Loucy (cell line): ENCODE results near the gene NKAIN4.

Experiments used
- H2AFZ ChIP-seq: fragments of 200-600 bp; sonication (generic); 2 replicates; pipeline ENCODE4 v1.6.0; 2016; ENCODE audit warnings: antibody characterized with exemption, mild to moderate bottlenecking, low read length, moderate library complexity
- H3F3A ChIP-seq: fragments of 200-600 bp; 2 replicates; pipeline ENCODE4 v1.6.0; 2016; ENCODE audit warnings: antibody characterized with exemption, low read depth, mild to moderate bottlenecking
- H3K27me3 ChIP-seq: fragments of 200-600 bp; sonication (generic); 2 replicates; pipeline ENCODE4 v1.6.1; 2014; ENCODE audit warnings: low read length, mild to moderate bottlenecking; ENCODE audit not compliant: insufficient read depth, poor library complexity, severe bottlenecking
- H3K36me3 ChIP-seq: fragments of 200-600 bp; sonication (generic); 2 replicates; pipeline ENCODE4 v1.6.1; 2016; ENCODE audit warnings: low read length; ENCODE audit not compliant: insufficient read depth
- H3K4me1 ChIP-seq: fragments of 200-600 bp; sonication (generic); 2 replicates; pipeline ENCODE4 v1.5.1; 2014; ENCODE audit warnings: low read length, mild to moderate bottlenecking; ENCODE audit not compliant: insufficient read depth, poor library complexity, severe bottlenecking
- H3K4me2 ChIP-seq: fragments of 200-600 bp; sonication (generic); 2 replicates; pipeline ENCODE4 v1.6.0; 2014; ENCODE audit warnings: antibody characterized with exemption, low read length, low read depth, mild to moderate bottlenecking; ENCODE audit not compliant: poor library complexity, severe bottlenecking
- H3K4me3 ChIP-seq: fragments of 200-600 bp; sonication (generic); 2 replicates; pipeline ENCODE4 v1.5.1; 2014; ENCODE audit warnings: low read length, mild to moderate bottlenecking, mixed read lengths; ENCODE audit not compliant: poor library complexity, severe bottlenecking
- H3K79me2 ChIP-seq: fragments of 200-600 bp; sonication (generic); 2 replicates; pipeline ENCODE4 v1.6.1; 2014; ENCODE audit warnings: low read length; ENCODE audit not compliant: insufficient read depth
- H3K9ac ChIP-seq: fragments of 200-600 bp; sonication (generic); 2 replicates; pipeline ENCODE4 v1.6.0; 2014; ENCODE audit warnings: mild to moderate bottlenecking, low read depth, low read length, moderate library complexity; ENCODE audit not compliant: poor library complexity, severe bottlenecking
- H3K9me2 ChIP-seq: fragments of 200-600 bp; sonication (generic); replicated peaks from 2 replicates; pipeline ENCODE4 v1.6.1; 2016; ENCODE audit warnings: low read depth, low read length, mixed read lengths
- H3K9me3 ChIP-seq: fragments of 200-600 bp; sonication (generic); 2 replicates; pipeline ENCODE4 v1.6.1; 2014; ENCODE audit warnings: mild to moderate bottlenecking, antibody characterized with exemption, low read length, low read depth; ENCODE audit not compliant: insufficient read depth
- H4K20me1 ChIP-seq: fragments of 200-600 bp; sonication (generic); 2 replicates; pipeline ENCODE4 v1.6.0; 2014; ENCODE audit warnings: antibody characterized with exemption, low read length, mild to moderate bottlenecking; ENCODE audit not compliant: insufficient read depth, poor library complexity, severe bottlenecking
- CTCF ChIP-seq: fragments of 200-600 bp; sonication (generic); conservative IDR thresholded peaks from 2 replicates; pipeline ENCODE4 v1.5.1; 2014; ENCODE audit warnings: mild to moderate bottlenecking, antibody characterized with exemption, low read length
- EZH2phosphoT487 ChIP-seq: fragments of 200-600 bp; IDR thresholded peaks from 2 replicates; pipeline ENCODE4 v1.6.1; 2018; ENCODE audit warnings: antibody characterized with exemption, mild to moderate bottlenecking, moderate library complexity, borderline replicate concordance

NKAIN4 gene

GRCh38 chr20:63238514-63239125, 15.6 kb downstream of the NKAIN4 start:
- Histone ChIP-seq H3K4me2 (peak overlapping the region; percentile 64), H4K20me1 (no peaks in the 10 kb centered on the region), H2AFZ (no peak overlapping the region; the same call in 1 of the 2 replicates), H3K9me3 (no peaks in the 10 kb centered on the region), H3K9ac (peak overlapping the region; percentile 60), H3F3A (no peaks in the 10 kb centered on the region), H3K9me2 (no peaks in the 10 kb centered on the region), H3K36me3 (no peaks in the 10 kb centered on the region), H3K79me2 (no peaks in the 10 kb centered on the region), H3K27me3 (no peaks in the 10 kb centered on the region), H3K4me3 (peak overlapping the region; percentile 29), H3K4me1 (peaks cover 3% of the 10 kb centered on the region)
- TF ChIP-seq EZH2phosphoT487 (no peak), CTCF (peak; percentile 50)

GRCh38 chr20:63238031-63238430, 16.2 kb downstream of the NKAIN4 start:
- TF ChIP-seq EZH2phosphoT487, result no peak
- TF ChIP-seq CTCF, result no peak
- H2AFZ ChIP-seq, result no peak overlapping the region; the same call in 1 of the 2 replicates
- no peaks in the 10 kb centered on the region for H3K36me3 ChIP-seq
- H3K4me1 ChIP-seq, result peaks cover 3% of the 10 kb centered on the region
- no peaks in the 10 kb centered on the region for H3K9me3 ChIP-seq
- H4K20me1 ChIP-seq, result no peaks in the 10 kb centered on the region
- H3K4me3 ChIP-seq, result peak overlapping the region; percentile 29
- H3F3A ChIP-seq, result no peaks in the 10 kb centered on the region
- no peaks in the 10 kb centered on the region for H3K79me2 ChIP-seq
- H3K4me2 ChIP-seq, result peak overlapping the region; percentile 64
- H3K27me3 ChIP-seq, result no peaks in the 10 kb centered on the region
- H3K9ac ChIP-seq, result peak overlapping the region; percentile 60
- no peaks in the 10 kb centered on the region for H3K9me2 ChIP-seq

GRCh38 chr20:63236116-63236837, 18.0 kb downstream of the NKAIN4 start:
- Histone ChIP-seq H3F3A (no peaks in the 10 kb centered on the region), H3K79me2 (no peaks in the 10 kb centered on the region), H3K36me3 (no peaks in the 10 kb centered on the region), H3K27me3 (no peaks in the 10 kb centered on the region), H4K20me1 (no peaks in the 10 kb centered on the region), H3K4me1 (peaks cover 3% of the 10 kb centered on the region), H3K9ac (no peak overlapping the region), H3K4me3 (no peak overlapping the region), H3K9me2 (no peaks in the 10 kb centered on the region), H3K9me3 (no peaks in the 10 kb centered on the region), H3K4me2 (no peak overlapping the region), H2AFZ (no peak overlapping the region)
- TF ChIP-seq CTCF, result no peak
